HG03521 (cell line): ENCODE results near the gene UNC5C.
"Not testable (repeated sequence)": the region's sequence is repeated elsewhere in the genome, so short reads cannot be mapped to it uniquely, and the experiment has no call there.

ENCODE experiments used
- ATAC-seq: cut with Tn5 transposase; IDR thresholded peaks from one replicate; pipeline ENCODE4 v1.9.1; 2021; ENCODE audit warnings: mild to moderate bottlenecking, moderate library complexity; ENCODE audit not compliant: unreplicated experiment

Gene UNC5C

DNA sequence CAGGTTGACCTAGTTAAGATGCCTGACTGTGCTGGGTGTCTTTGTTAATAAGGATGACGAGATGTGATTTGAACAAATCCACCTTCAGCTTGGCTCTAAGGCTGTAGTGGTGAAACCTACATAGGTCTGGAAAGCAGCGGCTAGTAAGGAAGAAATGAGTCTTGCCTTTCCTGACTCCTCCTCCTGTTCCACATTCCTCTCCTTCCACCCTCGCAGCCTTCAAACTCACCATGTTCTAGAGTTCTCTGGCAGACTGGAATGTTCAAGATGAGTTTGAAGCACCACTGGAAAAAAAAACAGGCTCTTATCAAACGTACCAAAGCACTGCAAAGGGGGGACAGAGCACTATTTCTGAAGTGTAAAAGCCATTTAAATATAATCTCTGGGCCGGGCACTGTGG, 395.6 kb downstream of the UNC5C start:
- no peak for ATAC-seq

DNA sequence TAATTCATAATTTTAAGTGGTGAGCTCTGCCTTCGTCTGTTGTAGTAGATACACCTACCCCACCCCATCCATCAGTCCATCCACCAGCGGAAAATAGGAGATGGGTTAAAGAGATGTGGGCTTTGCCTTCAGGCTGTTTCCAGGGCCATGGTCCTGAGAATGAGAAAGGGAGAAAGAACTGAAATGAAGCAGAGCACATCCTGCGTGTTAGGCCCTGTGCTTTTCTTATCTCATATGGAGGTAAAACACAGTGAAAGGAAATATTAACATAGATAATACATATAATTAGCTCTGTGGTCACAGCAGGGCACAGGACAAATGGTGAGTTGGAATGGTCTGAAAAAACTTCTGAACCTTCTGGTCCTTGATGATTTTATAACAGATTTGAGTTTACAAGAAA, 397.5 kb downstream of the UNC5C start:
- ATAC-seq: no peak

DNA sequence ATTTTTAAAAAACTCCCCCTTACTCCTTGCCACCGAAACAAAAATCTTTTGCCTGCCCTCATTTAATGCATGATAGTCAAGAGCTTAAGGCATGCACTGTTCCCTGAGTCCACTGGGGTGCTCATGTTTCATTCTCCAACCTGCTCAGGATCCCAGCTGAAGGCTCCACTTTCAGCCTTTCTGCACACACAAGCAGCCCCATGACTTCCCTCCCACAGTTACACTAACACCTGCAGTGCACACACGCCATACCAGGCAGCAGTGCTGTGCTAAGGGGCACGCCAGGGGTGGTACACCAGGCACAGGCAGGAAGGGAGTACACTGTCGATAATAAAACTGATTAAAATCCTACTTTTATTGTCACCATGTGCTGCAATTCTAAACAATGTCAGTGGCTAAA, 405.8 kb downstream of the UNC5C start:
- no peak for ATAC-seq

- no peak for ATAC-seq
Observed at GRCh38 chr4:95141361-95141760, 407.4 kb downstream of the UNC5C start.

- not testable (repeated sequence) for ATAC-seq
Observed at GRCh38 chr4:95139424-95139823, 409.3 kb downstream of the UNC5C start.

GRCh38 chr4:95134016-95134415, 414.8 kb downstream of the UNC5C start:
- ATAC-seq: not testable (repeated sequence)

GRCh38 chr4:95129821-95130311, 418.9 kb downstream of the UNC5C start:
- ATAC-seq: no peak

- no peak for ATAC-seq
Observed at GRCh38 chr4:95129031-95129430, 419.7 kb downstream of the UNC5C start.

DNA sequence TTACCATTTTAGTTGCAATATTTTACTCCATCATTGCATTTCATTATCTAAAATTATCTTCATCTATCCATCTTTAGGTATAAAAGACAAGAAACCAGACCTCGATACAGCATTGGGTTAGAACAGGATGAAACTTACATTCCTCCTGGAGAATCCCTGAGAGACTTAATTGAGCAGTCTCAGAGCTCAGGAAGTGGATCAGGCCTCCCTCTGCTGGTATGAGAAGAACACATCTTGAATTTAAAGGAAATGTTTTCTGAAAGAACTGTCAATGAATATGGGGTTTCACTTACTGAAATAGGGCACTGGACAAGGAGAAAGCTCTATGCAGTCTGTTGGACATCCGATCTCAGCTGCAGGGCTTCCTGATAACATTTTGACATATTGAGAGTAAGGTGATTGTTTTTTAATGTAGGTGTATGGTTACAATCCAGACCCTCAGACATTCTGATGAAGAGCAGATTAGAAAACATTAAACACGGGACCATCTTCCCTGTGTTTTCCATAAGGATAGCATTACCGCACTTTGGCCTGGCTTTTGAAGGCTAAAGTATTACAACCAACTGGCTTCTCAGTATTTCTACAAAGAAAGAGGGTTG, 423.8 kb downstream of the UNC5C start:
- ATAC-seq: no peak

DNA sequence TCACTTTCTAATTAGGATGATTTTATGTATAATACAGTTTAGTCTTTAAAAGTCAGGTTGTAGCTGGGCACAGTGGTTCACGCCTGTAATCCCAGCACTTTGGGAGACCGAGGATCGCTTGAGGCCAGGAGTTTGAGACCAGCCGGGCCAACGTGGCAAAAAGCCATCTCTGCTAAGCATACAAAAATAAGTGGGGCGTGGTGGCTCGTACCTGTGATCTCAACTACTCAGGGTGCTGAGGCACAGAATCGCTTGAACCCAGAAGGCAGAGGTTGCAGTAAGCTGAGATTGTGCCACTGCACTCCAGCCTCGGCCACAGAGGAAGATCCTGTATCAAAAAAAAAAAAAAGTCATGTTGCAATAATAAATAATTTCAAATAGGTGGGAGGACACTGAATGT, 426.8 kb downstream of the UNC5C start:
- no peak for ATAC-seq

- no peak for ATAC-seq
Observed at GRCh38 chr4:95120456-95120855, 428.3 kb downstream of the UNC5C start.

GRCh38 chr4:95118497-95118896, 430.3 kb downstream of the UNC5C start:
- ATAC-seq: no peak

DNA sequence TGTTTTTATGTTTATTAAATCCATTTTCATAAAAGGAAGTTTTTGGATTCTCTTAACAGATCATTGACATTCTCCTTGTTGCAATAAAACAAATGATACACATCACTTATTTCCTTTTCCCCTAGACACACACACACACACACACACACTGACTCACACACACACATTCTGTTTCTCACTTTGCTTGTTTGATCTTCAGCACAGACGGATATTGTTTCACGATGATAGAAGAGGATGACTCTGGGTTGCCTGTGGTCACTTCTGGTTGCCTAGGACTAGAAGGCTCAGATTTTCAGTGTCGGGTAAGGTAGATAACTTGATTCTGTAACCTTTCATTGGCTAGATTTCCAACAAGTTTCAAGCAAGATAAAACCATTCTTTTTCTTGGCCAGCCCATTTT, 434.3 kb downstream of the UNC5C start:
- no peak for ATAC-seq
